ENCODE measurements around the gene EBP. TPM values are rescaled to one million over a fixed set of nuclear protein-coding genes. Genes with fewer than 3 reads are reported as not detected.

The EBP gene
- polyA plus RNA-seq, 1 experiment, result 36.1 TPM

DNA sequence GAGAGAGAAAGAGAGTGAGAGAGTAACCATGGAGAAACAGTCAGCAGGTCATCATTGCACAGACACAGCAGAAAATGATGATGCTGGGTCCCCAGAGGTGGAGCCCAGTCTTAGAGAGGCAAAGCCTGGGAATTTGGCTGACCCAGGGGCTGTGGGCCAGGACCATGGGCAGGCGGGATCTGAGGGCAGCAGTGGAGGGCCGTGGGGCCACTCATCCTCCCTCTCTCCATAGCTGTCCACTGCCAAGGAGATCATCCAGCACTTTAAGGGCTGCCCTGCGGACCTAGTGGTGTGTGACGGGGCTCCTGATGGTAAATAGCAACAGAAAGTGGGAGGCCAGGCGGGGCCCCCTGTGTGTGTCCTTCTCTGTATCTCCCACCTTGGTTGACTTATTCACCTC is 42.8 kb upstream of the EBP start:
- no peak overlapping the region for H3K4me3 ChIP-seq (ENCODE audit: low read depth, low read length)
- POLR2A ChIA-PET, result no interaction called here
- DNase-seq (ENCODE audit: low read depth), result no peak

GRCh38 chrX:48480142-48480541 is 41.5 kb upstream of the EBP start:
- TF ChIP-seq, protein P1, sequence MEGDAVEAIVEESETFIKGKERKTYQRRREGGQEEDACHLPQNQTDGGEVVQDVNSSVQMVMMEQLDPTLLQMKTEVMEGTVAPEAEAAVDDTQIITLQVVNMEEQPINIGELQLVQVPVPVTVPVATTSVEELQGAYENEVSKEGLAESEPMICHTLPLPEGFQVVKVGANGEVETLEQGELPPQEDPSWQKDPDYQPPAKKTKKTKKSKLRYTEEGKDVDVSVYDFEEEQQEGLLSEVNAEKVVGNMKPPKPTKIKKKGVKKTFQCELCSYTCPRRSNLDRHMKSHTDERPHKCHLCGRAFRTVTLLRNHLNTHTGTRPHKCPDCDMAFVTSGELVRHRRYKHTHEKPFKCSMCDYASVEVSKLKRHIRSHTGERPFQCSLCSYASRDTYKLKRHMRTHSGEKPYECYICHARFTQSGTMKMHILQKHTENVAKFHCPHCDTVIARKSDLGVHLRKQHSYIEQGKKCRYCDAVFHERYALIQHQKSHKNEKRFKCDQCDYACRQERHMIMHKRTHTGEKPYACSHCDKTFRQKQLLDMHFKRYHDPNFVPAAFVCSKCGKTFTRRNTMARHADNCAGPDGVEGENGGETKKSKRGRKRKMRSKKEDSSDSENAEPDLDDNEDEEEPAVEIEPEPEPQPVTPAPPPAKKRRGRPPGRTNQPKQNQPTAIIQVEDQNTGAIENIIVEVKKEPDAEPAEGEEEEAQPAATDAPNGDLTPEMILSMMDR (IDR thresholded peaks at IDR 0.05; ENCODE audit: insufficient read depth, low read depth, low read length), result no peak
- ChIA-PET POLR2A (no interaction called here), CTCF (no interaction called here)
- no peaks in the 10 kb centered on the region for H3K27me3 ChIP-seq (ENCODE audit: control insufficient read depth, insufficient read depth, low read length)
- H3K36me3 ChIP-seq (ENCODE audit: control insufficient read depth, insufficient read depth, low read length), result peaks cover 11% of the 10 kb centered on the region
- no peak for DNase-seq (ENCODE audit: low read depth)
- H3K4me3 ChIP-seq (ENCODE audit: low read depth, low read length), result no peak overlapping the region

More for the DNA sequence above, 42.8 kb upstream of the EBP start:
- TF ChIP-seq, protein P1 (IDR thresholded peaks at IDR 0.05; ENCODE audit: insufficient read depth, low read depth, low read length), result no peak
- Histone ChIP-seq H3K36me3 (ENCODE audit: control insufficient read depth, insufficient read depth, low read length) (peaks cover 9% of the 10 kb centered on the region), H3K27me3 (ENCODE audit: control insufficient read depth, insufficient read depth, low read length) (no peaks in the 10 kb centered on the region)
- CTCF ChIA-PET, result no interaction called here

DNA sequence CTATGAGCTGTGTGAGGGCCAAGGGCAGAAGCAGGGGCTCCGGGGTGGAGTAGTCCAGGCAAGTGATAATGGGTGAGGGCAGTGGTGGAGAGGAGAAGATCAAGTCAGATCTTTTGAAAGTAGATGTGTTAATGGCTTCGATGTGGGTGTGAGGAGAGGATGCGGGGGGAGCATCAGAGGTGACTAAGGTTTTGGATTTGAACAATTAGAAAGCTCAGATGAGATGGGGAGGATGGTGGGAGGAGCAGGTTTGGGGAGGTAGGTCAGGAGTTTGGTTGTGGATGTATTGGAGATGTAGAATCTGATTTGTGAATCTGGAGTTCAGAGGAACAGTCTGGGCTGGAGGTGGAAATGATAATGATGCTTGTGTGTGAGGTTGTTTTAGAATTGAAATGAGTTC is 41.0 kb upstream of the EBP start:
- peaks cover 11% of the 10 kb centered on the region for H3K36me3 ChIP-seq (ENCODE audit: control insufficient read depth, insufficient read depth, low read length)

GRCh38 chrX:48482526-48482925 is 39.1 kb upstream of the EBP start:
- ChIA-PET POLR2A (no interaction called here), CTCF (no interaction called here)
- no peak overlapping the region for H3K4me3 ChIP-seq (ENCODE audit: low read depth, low read length)
- DNase-seq (ENCODE audit: low read depth), result no peak
- H3K27me3 ChIP-seq (ENCODE audit: control insufficient read depth, insufficient read depth, low read length), result no peaks in the 10 kb centered on the region
- TF ChIP-seq, protein P1 (IDR thresholded peaks at IDR 0.05; ENCODE audit: insufficient read depth, low read depth, low read length), result no peak
- H3K36me3 ChIP-seq (ENCODE audit: control insufficient read depth, insufficient read depth, low read length), result peaks cover 11% of the 10 kb centered on the region

More for the DNA sequence above, 41.0 kb upstream of the EBP start:
- Histone ChIP-seq H3K4me3 (ENCODE audit: low read depth, low read length) (no peak overlapping the region), H3K27me3 (ENCODE audit: control insufficient read depth, insufficient read depth, low read length) (no peaks in the 10 kb centered on the region)
- POLR2A ChIA-PET, result no interaction called here
- TF ChIP-seq, protein P1 (IDR thresholded peaks at IDR 0.05; ENCODE audit: insufficient read depth, low read depth, low read length), result no peak
- CTCF ChIA-PET, result no interaction called here
- no peak for DNase-seq (ENCODE audit: low read depth)

GRCh38 chrX:48487362-48487798 is 34.2 kb upstream of the EBP start:
- Histone ChIP-seq H3K27me3 (ENCODE audit: control insufficient read depth, insufficient read depth, low read length) (no peaks in the 10 kb centered on the region), H3K4me3 (ENCODE audit: low read depth, low read length) (no peak overlapping the region), H3K36me3 (ENCODE audit: control insufficient read depth, insufficient read depth, low read length) (peaks cover 5% of the 10 kb centered on the region)
- TF ChIP-seq, protein P1 (IDR thresholded peaks at IDR 0.05; ENCODE audit: insufficient read depth, low read depth, low read length), result no peak
- ChIA-PET POLR2A (interaction anchor here (1.0 kb wide), 1 partner anchor 22 kb away, joined by 6 read pairs; no protein-coding TSS in a partner anchor), CTCF (interaction anchor here (0.6 kb wide), 1 partner anchor 376 kb away, joined by 3 read pairs; no protein-coding TSS in a partner anchor)
- DNase-seq (ENCODE audit: low read depth), result peak; percentile 86

Data from BJ (cell line).